OCI-LY1 (cell line): ENCODE results near the gene PKN1.

Experiments
- CTCF ChIP-seq: fragments of 200-600 bp; sonication (generic), shearing (Covaris generic); IDR thresholded peaks from 2 replicates; pipeline ENCODE4 v1.5.1; 2017; ENCODE audit warnings: mild to moderate bottlenecking, antibody characterized with exemption, low read length, moderate library complexity, mixed read lengths
- EZH2 ChIP-seq: fragments of 200-600 bp; sonication (generic), shearing (Covaris generic); IDR thresholded peaks from 2 replicates; pipeline ENCODE4 v1.8.0; 2017; ENCODE audit warnings: borderline replicate concordance, mixed run types, mild to moderate bottlenecking, antibody characterized with exemption, low read length, moderate library complexity, mixed read lengths

- TF ChIP-seq CTCF (no peak), EZH2 (no peak)
Observed at GRCh38 chr19:14440049-14440448, 6.9 kb downstream of the PKN1 start.
